Esophagus (tissue), 2 donors: ENCODE data around the gene STARD3. TPM values are rescaled to one million over a fixed set of nuclear protein-coding genes. Genes with fewer than 3 reads are reported as not detected.

Source experiments
- H3K27ac ChIP-seq, 2 donors: one replicate each; pipeline ENCODE4 v1.5.1; 2013; ENCODE audit warnings: low read depth in 2 of 2, mild to moderate bottlenecking in 2 of 2, inconsistent platforms in 1 of 2, low read length in 1 of 2, moderate library complexity in 1 of 2
- H3K27me3 ChIP-seq, 2 donors: one replicate each; pipeline ENCODE4 v1.6.1; 2013; ENCODE audit warnings: low read length in 2 of 2, control low read depth in 1 of 2, mild to moderate bottlenecking in 1 of 2; ENCODE audit not compliant: insufficient read depth in 2 of 2, control insufficient read depth in 1 of 2
- H3K36me3 ChIP-seq, 2 donors: one replicate each; pipeline ENCODE4 v1.6.1; 2013; ENCODE audit warnings: low read length in 1 of 2; ENCODE audit not compliant: control insufficient read depth in 2 of 2, insufficient read depth in 2 of 2
- H3K4me1 ChIP-seq, 2 donors: one replicate each; pipeline ENCODE4 v1.6.1; 2013; ENCODE audit warnings: low read length in 1 of 2; ENCODE audit not compliant: control insufficient read depth in 2 of 2, insufficient read depth in 2 of 2
- H3K4me3 ChIP-seq, 2 donors: one replicate each; pipeline ENCODE4 v1.5.1; 2013; ENCODE audit warnings: low read length in 2 of 2, mild to moderate bottlenecking in 2 of 2, low read depth in 1 of 2, moderate library complexity in 1 of 2
- H3K9me3 ChIP-seq, 2 donors: one replicate each; pipeline ENCODE4 v1.6.1; 2013; ENCODE audit warnings: mild to moderate bottlenecking in 2 of 2, low read depth in 1 of 2, low read length in 1 of 2, moderate library complexity in 1 of 2; ENCODE audit not compliant: control insufficient read depth in 2 of 2, insufficient read depth in 1 of 2
- WGBS, 2 donors: extraction: QIAGEN DNeasy Blood & Tissue Kit; methylation state at CpG; one replicate each; pipeline ENCODE4 v1.1.7; 2013; 5-methylcytosine and 5-hydroxymethylcytosine counted together
- polyA plus RNA-seq, 2 donors: library from polyadenylated mRNA; stranded (reverse); fragments of 200-250 nt; gene quantifications; one replicate each; pipeline ENCODE4 v1.2.3, GENCODE V29; 2013
- donor health status: healthy with polysubstance abuse.
- donor health status: Bipolar disorder and iron deficiency.

STARD3 gene
- polyA plus RNA-seq, 2 donors: 44.6 to 44.9 TPM

GRCh38 chr17:39618956-39619785 is 17.8 kb upstream of the STARD3 start:
- peak overlapping the region in 1 of 2 donors; percentile 57 for H3K4me3 ChIP-seq
- peaks cover 0 to 2% of the 10 kb centered on the region in 2 donors for H3K9me3 ChIP-seq
- H3K4me1 ChIP-seq: peaks cover 2 to 5% of the 10 kb centered on the region in 2 donors
- no peaks in the 10 kb centered on the region for H3K36me3 ChIP-seq
- WGBS, 2 donors: 60 to 67% methylated on average over 13 of the region's 13 CpGs
- H3K27ac ChIP-seq: no peak overlapping the region
- no peaks in the 10 kb centered on the region for H3K27me3 ChIP-seq

- WGBS, 2 donors: 65 to 75% methylated on average over 1 of the region's 1 CpG
- H3K27ac ChIP-seq: no peak overlapping the region
- no peaks in the 10 kb centered on the region for H3K27me3 ChIP-seq
- H3K4me3 ChIP-seq: no peak overlapping the region
- peaks cover 0 to 2% of the 10 kb centered on the region in 2 donors for H3K9me3 ChIP-seq
- H3K36me3 ChIP-seq: no peaks in the 10 kb centered on the region
- peaks cover 2 to 5% of the 10 kb centered on the region in 2 donors for H3K4me1 ChIP-seq
Observed at GRCh38 chr17:39619786-39620101, 17.2 kb upstream of the STARD3 start.

DNA sequence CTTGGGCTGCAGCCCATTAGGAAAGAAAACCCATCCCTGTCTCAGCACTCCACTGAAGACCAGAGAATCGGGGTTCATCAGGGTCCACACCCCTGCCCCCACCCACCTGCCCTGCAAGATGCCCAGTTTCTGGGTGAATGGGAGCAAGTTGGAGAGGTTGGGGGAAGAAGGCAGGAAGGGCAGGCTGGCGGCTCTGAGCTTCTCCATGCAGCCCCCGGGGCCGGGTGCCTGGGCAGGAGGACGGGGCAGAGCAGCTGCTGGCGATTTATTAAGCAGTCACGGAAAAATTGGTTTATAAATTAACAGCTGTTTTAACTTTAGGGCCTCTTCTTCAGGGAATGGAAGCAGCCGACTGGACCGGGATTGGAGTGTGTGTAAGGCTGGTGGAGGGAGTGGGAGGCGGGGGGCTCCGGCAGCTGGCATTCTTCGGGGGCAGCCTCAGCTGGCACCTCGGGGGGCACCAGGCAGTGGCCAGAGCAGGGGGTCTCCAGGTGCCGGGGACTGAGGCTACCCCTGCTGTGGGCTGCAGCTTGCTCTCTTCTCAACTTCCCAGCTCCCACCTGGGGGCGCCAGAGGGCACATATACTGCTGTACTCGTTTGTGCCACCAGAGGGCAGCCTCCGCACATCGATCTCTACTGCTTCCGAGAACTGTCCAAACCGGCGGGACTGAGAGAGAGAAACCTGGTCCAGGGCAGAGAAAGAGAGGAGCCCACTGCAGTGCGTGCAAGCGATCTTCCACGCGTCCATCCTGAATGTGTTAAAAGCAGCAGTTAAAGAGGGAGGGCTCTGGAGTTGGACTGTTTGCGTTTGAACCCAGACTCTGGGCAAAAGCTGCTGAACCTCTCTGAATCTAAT is 15.2 kb upstream of the STARD3 start:
- Histone ChIP-seq H3K27ac (peak overlapping the region in 1 of 2 donors; percentile 26), H3K36me3 (no peaks in the 10 kb centered on the region), H3K9me3 (peaks cover 0 to 2% of the 10 kb centered on the region in 2 donors), H3K4me1 (peaks cover 2 to 18% of the 10 kb centered on the region in 2 donors), H3K27me3 (no peaks in the 10 kb centered on the region), H3K4me3 (no peak overlapping the region)
- WGBS, 2 donors: 9 to 10% methylated on average over 26 of the region's 26 CpGs

DNA sequence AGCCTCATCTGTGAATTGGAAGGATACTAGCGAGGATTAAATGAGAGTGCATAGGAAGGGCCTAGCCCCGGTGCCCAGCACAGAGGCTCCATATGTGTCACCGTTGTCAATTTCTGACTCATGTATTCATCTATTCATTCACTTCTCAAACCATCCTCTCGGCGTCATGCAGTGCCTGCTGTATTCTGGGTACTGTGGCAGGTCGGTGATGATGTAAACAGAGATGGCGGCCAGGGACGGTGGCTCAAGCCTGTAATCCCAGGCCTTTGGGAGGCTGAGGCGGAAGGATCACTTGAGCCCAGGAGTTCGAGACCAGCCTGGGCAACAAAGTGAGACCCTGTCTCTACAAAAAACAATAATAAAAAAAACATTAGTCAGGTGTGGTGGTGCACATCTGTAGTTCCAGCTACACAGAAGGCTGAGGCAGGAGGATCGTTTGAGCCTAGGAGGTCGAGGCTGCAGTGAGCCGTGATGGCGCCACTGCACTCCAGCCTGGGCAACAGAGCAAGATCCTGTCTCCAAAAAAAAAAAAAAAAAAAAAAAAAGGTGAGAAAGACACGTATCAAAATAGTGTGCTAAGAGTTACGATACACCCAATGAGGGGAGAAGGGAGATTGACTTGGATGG is 14.5 kb upstream of the STARD3 start:
- peak overlapping the region in 1 of 2 donors; percentile 26 for H3K27ac ChIP-seq
- H3K4me3 ChIP-seq: no peak overlapping the region
- H3K9me3 ChIP-seq: peaks cover 0 to 2% of the 10 kb centered on the region in 2 donors
- H3K36me3 ChIP-seq: no peaks in the 10 kb centered on the region
- no peaks in the 10 kb centered on the region for H3K27me3 ChIP-seq
- peaks cover 6 to 18% of the 10 kb centered on the region in 2 donors for H3K4me1 ChIP-seq
- 48 to 59% methylated on average over 16 of the region's 16 CpGs for WGBS, 2 donors

GRCh38 chr17:39623356-39623950 is 13.5 kb upstream of the STARD3 start:
- Histone ChIP-seq H3K4me3 (no peak overlapping the region), H3K36me3 (no peaks in the 10 kb centered on the region), H3K27me3 (no peaks in the 10 kb centered on the region), H3K27ac (no peak overlapping the region), H3K9me3 (peaks cover 0 to 2% of the 10 kb centered on the region in 2 donors), H3K4me1 (peaks cover 6 to 18% of the 10 kb centered on the region in 2 donors)
- WGBS, 2 donors: 2 to 3% methylated on average over 14 to 16 of the region's 16 CpGs

DNA sequence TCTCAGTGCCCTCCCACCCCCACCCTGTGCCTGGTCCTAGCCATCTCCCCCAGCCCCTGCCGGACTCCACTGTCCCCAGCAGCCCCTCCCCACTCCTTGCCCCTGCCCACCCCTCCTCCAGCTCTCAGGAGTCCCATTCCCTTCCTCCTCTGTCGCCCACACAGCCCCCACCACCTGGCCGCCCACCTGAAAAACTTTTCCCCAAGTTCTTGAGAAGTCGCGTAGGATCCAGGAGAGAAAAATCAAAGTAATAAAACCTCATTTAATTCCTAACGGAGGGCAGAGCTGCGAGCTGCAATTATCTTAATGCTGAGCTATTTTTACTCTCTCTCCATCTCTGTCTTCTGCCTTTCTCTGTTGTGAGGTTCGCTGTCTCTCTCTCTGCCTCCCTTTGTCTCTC is 12.6 kb upstream of the STARD3 start:
- Histone ChIP-seq H3K4me3 (no peak overlapping the region), H3K36me3 (no peaks in the 10 kb centered on the region), H3K27ac (no peak overlapping the region), H3K4me1 (peaks cover 6 to 18% of the 10 kb centered on the region in 2 donors), H3K9me3 (peaks cover 0 to 2% of the 10 kb centered on the region in 2 donors), H3K27me3 (no peaks in the 10 kb centered on the region)
- 73 to 77% methylated on average over 8 of the region's 8 CpGs for WGBS, 2 donors

DNA sequence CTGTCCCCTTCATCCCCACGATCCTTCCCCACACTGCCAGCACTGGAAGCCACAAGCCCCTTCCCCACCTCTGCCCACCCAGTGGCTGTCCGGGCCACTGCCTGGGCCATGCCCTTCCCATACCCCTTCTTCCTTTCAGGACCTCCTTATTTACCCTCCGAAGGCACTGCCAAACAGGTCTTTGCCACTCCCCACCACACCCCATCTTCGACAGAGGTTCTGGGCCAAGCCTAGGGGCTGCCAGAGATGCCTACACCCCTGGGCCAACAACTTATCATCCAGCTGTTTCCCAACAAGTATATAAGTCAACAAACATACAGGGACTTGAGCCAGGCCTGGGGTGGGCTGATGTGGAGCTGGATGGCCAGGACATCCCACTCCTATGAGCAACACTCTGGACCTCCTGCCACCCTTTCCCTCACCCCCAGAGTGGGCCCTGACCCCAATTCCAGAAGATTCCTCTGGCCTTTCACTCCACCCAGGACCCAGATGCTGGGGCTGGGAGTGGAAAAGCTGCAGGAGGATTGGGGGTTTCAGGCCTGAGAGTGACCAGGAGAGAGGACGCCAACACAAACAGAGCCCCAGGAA is 11.7 kb upstream of the STARD3 start:
- Histone ChIP-seq H3K27ac (no peak overlapping the region), H3K27me3 (no peaks in the 10 kb centered on the region), H3K9me3 (no peaks in the 10 kb centered on the region), H3K4me1 (peaks cover 6 to 18% of the 10 kb centered on the region in 2 donors), H3K4me3 (no peak overlapping the region), H3K36me3 (no peaks in the 10 kb centered on the region)
- WGBS, 2 donors: 34 to 40% methylated on average over 4 to 5 of the region's 5 CpGs

DNA sequence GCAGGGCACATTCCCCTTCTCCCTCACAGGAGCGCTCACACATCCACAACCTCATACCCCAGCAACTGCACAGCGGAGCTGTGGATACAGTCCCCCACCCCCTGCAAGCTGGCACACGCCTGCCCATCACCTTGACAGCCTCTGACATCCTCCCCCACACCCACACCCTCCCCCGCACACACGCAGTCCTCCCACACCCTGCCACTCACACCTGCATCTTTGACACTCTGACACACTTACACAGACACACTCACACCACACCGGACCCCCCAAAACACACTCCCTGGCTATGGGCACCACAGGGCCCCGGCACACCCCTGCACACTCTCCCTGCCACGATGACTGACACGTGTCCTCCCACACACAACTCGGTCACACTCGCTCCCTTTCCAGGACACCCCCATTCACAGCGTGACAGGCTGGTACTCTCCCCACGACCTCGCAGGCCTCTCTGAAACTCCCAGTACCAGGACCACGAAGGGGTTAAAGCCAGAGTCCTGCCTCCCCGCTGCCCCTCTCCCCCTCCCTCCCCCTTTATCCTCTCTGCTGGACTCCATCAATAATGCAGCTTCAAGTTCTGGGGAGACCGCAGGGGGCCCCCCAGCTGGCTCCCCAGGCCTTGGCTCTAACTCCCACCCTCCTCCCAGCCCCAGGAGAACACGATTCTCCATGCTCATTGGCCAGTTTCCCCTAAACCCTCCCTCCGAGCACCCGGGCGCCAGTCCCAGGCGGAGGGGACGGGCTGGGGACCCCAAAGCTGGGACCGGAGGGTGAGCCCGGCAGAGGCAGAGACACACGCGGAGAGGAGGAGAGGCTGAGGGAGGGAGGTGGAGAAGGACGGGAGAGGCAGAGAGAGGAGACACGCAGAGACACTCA is 10.5 kb upstream of the STARD3 start, which contains the start of gene PPP1R1B:
Gene PPP1R1B (plus strand): TSS at position 782 of the 876 bp plus-strand sequence. CDS start 441 bp downstream, outside the sequence.
- Histone ChIP-seq H3K9me3 (no peaks in the 10 kb centered on the region), H3K27me3 (no peaks in the 10 kb centered on the region), H3K27ac (no peak within 1 kb of the TSS), H3K4me3 (peak within 1 kb of the TSS in 1 of 2 donors; percentile 11), H3K36me3 (no peaks in the 10 kb centered on the region), H3K4me1 (peaks cover 6 to 18% of the 10 kb centered on the region in 2 donors)
- WGBS, 2 donors: 11 to 13% methylated on average over 29 of the region's 29 CpGs
